HG03442 (cell line): ENCODE measurements around the gene CHST7.
"Not testable (repeated sequence)": the region's sequence is repeated elsewhere in the genome, so short reads cannot be mapped to it uniquely, and the experiment has no call there.

ENCODE experiments used
- ATAC-seq: cut with Tn5 transposase; IDR thresholded peaks from one replicate; pipeline ENCODE4 v1.9.1; 2021; ENCODE audit warnings: mild to moderate bottlenecking, moderate library complexity; ENCODE audit not compliant: unreplicated experiment

The CHST7 gene

GRCh38 chrX:46573331-46573891 is at the start of gene CHST7:
TSS of gene CHST7 (plus strand) at chrX:46573765. CDS start at chrX:46573932, 167 bp downstream.
- ATAC-seq, result peak; percentile 46

- not testable (repeated sequence) for ATAC-seq
Observed at GRCh38 chrX:46528640-46529039, 44.9 kb upstream of the CHST7 start.

- ATAC-seq, result not testable (repeated sequence)
Observed at GRCh38 chrX:46529740-46530403, 43.7 kb upstream of the CHST7 start.

- ATAC-seq, result not testable (repeated sequence)
Observed at GRCh38 chrX:46530404-46530908, 43.1 kb upstream of the CHST7 start.

GRCh38 chrX:46531442-46531841 is 42.1 kb upstream of the CHST7 start:
- no peak for ATAC-seq

GRCh38 chrX:46543441-46543840 is 30.1 kb upstream of the CHST7 start:
- ATAC-seq, result no peak

- ATAC-seq, result not testable (repeated sequence)
Observed at GRCh38 chrX:46544527-46544926, 29.0 kb upstream of the CHST7 start.

GRCh38 chrX:46545111-46546005 is 28.2 kb upstream of the CHST7 start, which contains the start of gene ZNF674:
TSS of gene ZNF674 (minus strand) at chrX:46545421. CDS start at chrX:46542087, 3,334 bp downstream.
- ATAC-seq, result peak; percentile 85

GRCh38 chrX:46547857-46548256 is 25.7 kb upstream of the CHST7 start:
- no peak for ATAC-seq

- no peak for ATAC-seq
Observed at GRCh38 chrX:46549914-46550313, 23.7 kb upstream of the CHST7 start.

- ATAC-seq, result no peak
Observed at GRCh38 chrX:46551494-46552128, 22.0 kb upstream of the CHST7 start.

- ATAC-seq, result no peak
Observed at GRCh38 chrX:46553935-46554334, 19.6 kb upstream of the CHST7 start.

GRCh38 chrX:46554942-46555341 is 18.6 kb upstream of the CHST7 start:
- ATAC-seq, result no peak

GRCh38 chrX:46559062-46559461 is 14.5 kb upstream of the CHST7 start:
- ATAC-seq, result no peak

GRCh38 chrX:46561824-46562657 is 11.5 kb upstream of the CHST7 start:
- ATAC-seq, result peak; percentile 95

GRCh38 chrX:46567388-46567787 is 6.2 kb upstream of the CHST7 start:
- no peak for ATAC-seq

- no peak for ATAC-seq
Observed at GRCh38 chrX:46569621-46570020, 3.9 kb upstream of the CHST7 start.

GRCh38 chrX:46571423-46572339 is 1.9 kb upstream of the CHST7 start:
- no peak for ATAC-seq

- ATAC-seq, result peak; percentile 29
Observed at GRCh38 chrX:46572340-46572936, 1.1 kb upstream of the CHST7 start.
